Ishikawa (cell line): ENCODE measurements around the gene PHC1.

Source experiments
- CEBPB ChIP-seq: IDR thresholded peaks from 2 replicates; pipeline ENCODE4 v1.6.1; 2012
- CREB1 ChIP-seq: IDR thresholded peaks from 2 replicates; pipeline ENCODE4 v1.6.1; 2012; ENCODE audit warnings: low read depth
- EGR1 ChIP-seq: IDR thresholded peaks from 2 replicates; pipeline ENCODE4 v1.6.1; 2012
- EP300 ChIP-seq: IDR thresholded peaks from 2 replicates; pipeline ENCODE4 v1.6.1; 2012; ENCODE audit warnings: borderline replicate concordance
- FOXM1 ChIP-seq: IDR thresholded peaks from 2 replicates; pipeline ENCODE4 v1.6.1; 2012; ENCODE audit warnings: low read depth, borderline replicate concordance
- MAX ChIP-seq: IDR thresholded peaks from 2 replicates; pipeline ENCODE4 v1.6.1; 2012
- NFIC ChIP-seq: IDR thresholded peaks from 2 replicates; pipeline ENCODE4 v1.6.1; 2012
- RAD21 ChIP-seq: IDR thresholded peaks from 2 replicates; pipeline ENCODE4 v1.6.1; 2012; ENCODE audit warnings: low read depth
- REST ChIP-seq: IDR thresholded peaks from 2 replicates; pipeline ENCODE4 v1.6.1; 2012; ENCODE audit warnings: low read depth, mild to moderate bottlenecking
- TAF1 ChIP-seq: IDR thresholded peaks from 2 replicates; pipeline ENCODE4 v1.6.1; 2012; ENCODE audit warnings: low read depth, mild to moderate bottlenecking
- TCF12 ChIP-seq: IDR thresholded peaks from 2 replicates; pipeline ENCODE4 v1.6.1; 2012; ENCODE audit warnings: low read depth
- TEAD4 ChIP-seq: IDR thresholded peaks from 2 replicates; pipeline ENCODE4 v1.6.1; 2012
- YY1 ChIP-seq: IDR thresholded peaks from 2 replicates; pipeline ENCODE4 v1.6.1; 2012; ENCODE audit warnings: low read depth
- ZBTB7A ChIP-seq: IDR thresholded peaks from 2 replicates; pipeline ENCODE4 v1.6.1; 2012; ENCODE audit warnings: low read depth

PHC1 gene

GRCh38 chr12:8987163-8987562 is 72.9 kb downstream of the PHC1 start:
- TF ChIP-seq EP300 (no peak), RAD21 (no peak), MAX (no peak), FOXM1 (no peak), YY1 (no peak), TEAD4 (no peak), TCF12 (no peak), EGR1 (no peak), REST (no peak), CEBPB (no peak)

GRCh38 chr12:8987685-8988084 is 73.4 kb downstream of the PHC1 start:
- TF ChIP-seq EGR1 (no peak), ZBTB7A (no peak)

- TF ChIP-seq MAX = no peak
- no peak for TF ChIP-seq NFIC
- TF ChIP-seq EGR1 = no peak
- TF ChIP-seq EP300 = no peak
- TF ChIP-seq YY1 = no peak
- TF ChIP-seq TCF12 = no peak
- TF ChIP-seq CEBPB = no peak
- no peak for TF ChIP-seq CREB1
- TF ChIP-seq FOXM1 = no peak
- no peak for TF ChIP-seq REST
- no peak for TF ChIP-seq RAD21
- TF ChIP-seq TEAD4 = no peak
- TF ChIP-seq TAF1 = no peak
Measured at GRCh38 chr12:8989413-8989812, 75.1 kb downstream of the PHC1 start, which contains the start of gene KLRG1. TSS of gene KLRG1 (plus strand) at chr12:8989546. CDS start at chr12:8989636, 90 bp downstream.
